K562 (cell line): Measurements from ENCODE around the gene DNMT3L. TPM values are rescaled to one million over a fixed set of nuclear protein-coding genes. Genes with fewer than 3 reads are reported as not detected.
A peak's percentile ranks its signal among the peaks of the same experiment; 100 is the strongest.

Source experiments
- ARID4B ChIP-seq: sonication (generic); formaldehyde crosslinking; IDR thresholded peaks from 2 replicates; pipeline ENCODE4 v1.8.0; 2022; ENCODE audit warnings: mild to moderate bottlenecking, missing genetic modification reagents
- E2F5 ChIP-seq: sonication (generic); formaldehyde crosslinking; IDR thresholded peaks from 2 replicates; pipeline ENCODE4 v1.8.0; 2022; ENCODE audit warnings: mild to moderate bottlenecking, missing genetic modification reagents
- ELF2 ChIP-seq: fragments of 250-450 bp; sonication (Bioruptor Pico); IDR thresholded peaks from 2 replicates; pipeline ENCODE4 v1.5.0; 2021; ENCODE audit warnings: mild to moderate bottlenecking
- ETS1 ChIP-seq: conservative IDR thresholded peaks from 2 replicates; pipeline ENCODE4 v1.6.1; 2011; ENCODE audit warnings: low read depth, mild to moderate bottlenecking, low read length; ENCODE audit not compliant: control insufficient read depth
- KLF13 ChIP-seq: fragments of 450-650 bp; IDR thresholded peaks from 2 replicates; pipeline ENCODE4 v1.6.1; 2016; ENCODE audit warnings: missing genetic modification characterization, low read depth, mild to moderate bottlenecking, missing compliant biosample characterization, moderate library complexity, borderline replicate concordance
- NCOA6 ChIP-seq: fragments of 450-650 bp; IDR thresholded peaks from 2 replicates; pipeline ENCODE4 v1.6.1; 2017; ENCODE audit warnings: mild to moderate bottlenecking
- NEUROD1 ChIP-seq: fragments of 150-350 bp; IDR thresholded peaks from 2 replicates; pipeline ENCODE4 v1.6.1; 2014; ENCODE audit warnings: borderline replicate concordance, low read length, low read depth; ENCODE audit not compliant: partially characterized antibody
- NKRF ChIP-seq: fragments of 450-650 bp; IDR thresholded peaks from 2 replicates; pipeline ENCODE4 v1.6.1; 2016; ENCODE audit warnings: borderline replicate concordance
- SMARCE1 ChIP-seq: fragments of 450-650 bp; IDR thresholded peaks from 2 replicates; pipeline ENCODE4 v1.7.1; 2016; ENCODE audit warnings: mild to moderate bottlenecking
- SOX6 ChIP-seq: fragments of 450-650 bp; IDR thresholded peaks from 2 replicates; pipeline ENCODE4 v1.6.1; 2014; ENCODE audit warnings: mild to moderate bottlenecking
- SRSF3 ChIP-seq: fragments of 200-400 bp; formaldehyde crosslinking; IDR thresholded peaks from 2 replicates; pipeline ENCODE4 v1.6.1; 2016; ENCODE audit warnings: mild to moderate bottlenecking, low read length, moderate library complexity; ENCODE audit not compliant: insufficient read depth
- ZBTB8A ChIP-seq: fragments of 450-650 bp; IDR thresholded peaks from 2 replicates; pipeline ENCODE4 v1.6.1; 2018; ENCODE audit warnings: mild to moderate bottlenecking, moderate library complexity; ENCODE audit not compliant: partially characterized antibody
- ZHX1 ChIP-seq: fragments of 150-350 bp; conservative IDR thresholded peaks from 2 replicates; pipeline ENCODE4 v1.6.1; 2014; ENCODE audit warnings: low read length
- polyA plus RNA-seq, 8 experiments: library from polyadenylated mRNA; depleted of rRNA in 4 of 8; stranded (reverse) in 5 of 8; unstranded in 3 of 8; fragments of >200 nt; fragmentation: Nextera tagmentation in 2 of 8; fragmentation: Illumina TruSeq in 1 of 8; extraction: Ambion mirVana in 2 of 8; extraction: Trizol in 1 of 8; gene quantifications; 2 replicates each; pipeline versions ENCODE4 v1.2.1 to v1.2.3, GENCODE V29; 2011 to 2014; ENCODE audit warnings: inconsistent platforms in 1 of 8, missing spikeins in 1 of 8
- total RNA-seq, 7 experiments: library from RNA; depleted of rRNA in 6 of 7; stranded (reverse); fragments of >200 nt in 6 of 7; fragmentation: Illumina TruSeq in 2 of 7; extraction: Trizol in 2 of 7; gene quantifications; 2 replicates each; pipeline versions ENCODE4 v1.2.1 to v1.2.3, GENCODE V29; 2011 to 2021; ENCODE audit warnings: low replicate concordance in 1 of 7

DNMT3L gene
- total and polyA plus RNA-seq, 9 of the 15 experiments (the other 6 are each of a cell fraction or from before 2014, with no cell fraction given) = 0.08 TPM; not detected in 8

GRCh38 chr21:44299458-44300261 lies 38.0 kb upstream of the DNMT3L start, which contains the start of gene PFKL (continued):
- peak; percentile 17; the same call in 1 of the 2 replicates for TF ChIP-seq ARID4B (CRISPR knock-in tag)
- peak; percentile 35; the same call in 1 of the 2 replicates for TF ChIP-seq NKRF
- TF ChIP-seq SMARCE1 = 0 out of 2 replicates have a peak, but pooled peaks have one; percentile 21
- TF ChIP-seq SOX6 = 0 out of 2 replicates have a peak, but pooled peaks have one; percentile 31
- TF ChIP-seq KLF13 (tag) = peak; percentile 31; the same call in 1 of the 2 replicates
- no peak for TF ChIP-seq ZBTB8A
- no peak; the same call in 1 of the 2 replicates for TF ChIP-seq NCOA6
- TF ChIP-seq ETS1 = 0 out of 2 replicates have a peak, but pooled peaks have one; percentile 49
- TF ChIP-seq ZHX1 = no peak
- TF ChIP-seq NEUROD1 = no peak
- 0 out of 2 replicates have a peak, but pooled peaks have one; percentile 32 for TF ChIP-seq E2F5 (CRISPR knock-in tag)
- no peak for TF ChIP-seq SRSF3
- TF ChIP-seq ELF2 (CRISPR knock-in tag) = peak; percentile 38; the same call in 1 of the 2 replicates
